Measurements from ENCODE around the gene ALPI.
"Not testable (repeated sequence)": the region's sequence is repeated elsewhere in the genome, so short reads cannot be mapped to it uniquely, and the experiment has no call there.

Gene ALPI

GRCh38 chr2:232442431-232442830, 13.5 kb upstream of the ALPI start:
- H3K4me1 ChIP-seq (ENCODE audit: control insufficient read depth, insufficient read depth, low read length, poor library complexity, severe bottlenecking); H3K4me3 ChIP-seq (ENCODE audit: insufficient read depth, low read depth, low read length, poor library complexity, severe bottlenecking); H3K9me3 ChIP-seq (ENCODE audit: control insufficient read depth, low read length); H3K36me3 ChIP-seq (ENCODE audit: control insufficient read depth, insufficient read depth, low read length); H3K27me3 ChIP-seq (replicated peaks; ENCODE audit: control insufficient read depth, insufficient read depth, low read length, poor library complexity, severe bottlenecking); DNase-seq; H3K27ac ChIP-seq (ENCODE audit: insufficient read depth, low read length, poor library complexity, severe bottlenecking): not testable (repeated sequence)

DNA sequence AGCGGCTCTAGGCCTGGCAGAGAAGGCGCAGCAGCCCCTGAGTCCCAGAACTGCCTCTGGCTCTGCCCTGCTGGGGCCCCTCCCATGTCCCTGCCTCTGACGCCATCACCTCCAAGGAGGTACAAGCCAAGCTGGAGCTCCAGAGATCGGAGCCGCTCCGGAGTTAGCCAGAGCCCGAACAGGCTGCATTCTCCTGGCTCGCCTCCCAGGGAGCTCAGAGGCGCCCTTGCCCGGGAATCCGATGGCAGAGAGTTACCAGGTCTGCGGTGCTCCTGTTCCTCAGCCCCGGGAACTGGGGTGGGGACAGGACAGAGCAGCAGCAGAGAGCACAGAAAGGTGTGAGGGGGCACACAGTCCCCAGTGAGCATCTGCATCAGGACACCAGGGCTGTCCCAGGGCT, 12.9 kb upstream of the ALPI start:
- not testable (repeated sequence) for H3K27me3 ChIP-seq (replicated peaks; ENCODE audit: control insufficient read depth, insufficient read depth, low read length, poor library complexity, severe bottlenecking); H3K36me3 ChIP-seq (ENCODE audit: control insufficient read depth, insufficient read depth, low read length); H3K4me3 ChIP-seq (ENCODE audit: insufficient read depth, low read depth, low read length, poor library complexity, severe bottlenecking); H3K4me1 ChIP-seq (ENCODE audit: control insufficient read depth, insufficient read depth, low read length, poor library complexity, severe bottlenecking); H3K27ac ChIP-seq (ENCODE audit: insufficient read depth, low read length, poor library complexity, severe bottlenecking); H3K9me3 ChIP-seq (ENCODE audit: control insufficient read depth, low read length); DNase-seq

- DNase-seq; H3K4me1 ChIP-seq (ENCODE audit: control insufficient read depth, insufficient read depth, low read length, poor library complexity, severe bottlenecking); H3K36me3 ChIP-seq (ENCODE audit: control insufficient read depth, insufficient read depth, low read length); H3K27me3 ChIP-seq (replicated peaks; ENCODE audit: control insufficient read depth, insufficient read depth, low read length, poor library complexity, severe bottlenecking); H3K9me3 ChIP-seq (ENCODE audit: control insufficient read depth, low read length); H3K4me3 ChIP-seq (ENCODE audit: insufficient read depth, low read depth, low read length, poor library complexity, severe bottlenecking); H3K27ac ChIP-seq (ENCODE audit: insufficient read depth, low read length, poor library complexity, severe bottlenecking): not testable (repeated sequence)
Observed at GRCh38 chr2:232443669-232444408, 12.1 kb upstream of the ALPI start.

- H3K36me3 ChIP-seq (ENCODE audit: control insufficient read depth, insufficient read depth, low read length) = no peaks in the 10 kb centered on the region
- H3K4me3 ChIP-seq (ENCODE audit: insufficient read depth, low read depth, low read length, poor library complexity, severe bottlenecking) = no peak overlapping the region
- peak in 2 of 3 donors; percentile 24 to 25 for DNase-seq
- H3K4me1 ChIP-seq (ENCODE audit: control insufficient read depth, insufficient read depth, low read length, poor library complexity, severe bottlenecking) = no peaks in the 10 kb centered on the region
- H3K27ac ChIP-seq (ENCODE audit: insufficient read depth, low read length, poor library complexity, severe bottlenecking) = no peak overlapping the region
- no peaks in the 10 kb centered on the region for H3K9me3 ChIP-seq (ENCODE audit: control insufficient read depth, low read length)
- no peaks in the 10 kb centered on the region for H3K27me3 ChIP-seq (replicated peaks; ENCODE audit: control insufficient read depth, insufficient read depth, low read length, poor library complexity, severe bottlenecking)
Observed at GRCh38 chr2:232444409-232445148, 11.4 kb upstream of the ALPI start.

GRCh38 chr2:232445149-232445885, 10.6 kb upstream of the ALPI start:
- DNase-seq; H3K4me3 ChIP-seq (ENCODE audit: insufficient read depth, low read depth, low read length, poor library complexity, severe bottlenecking); H3K27ac ChIP-seq (ENCODE audit: insufficient read depth, low read length, poor library complexity, severe bottlenecking); H3K4me1 ChIP-seq (ENCODE audit: control insufficient read depth, insufficient read depth, low read length, poor library complexity, severe bottlenecking); H3K36me3 ChIP-seq (ENCODE audit: control insufficient read depth, insufficient read depth, low read length); H3K27me3 ChIP-seq (replicated peaks; ENCODE audit: control insufficient read depth, insufficient read depth, low read length, poor library complexity, severe bottlenecking); H3K9me3 ChIP-seq (ENCODE audit: control insufficient read depth, low read length): not testable (repeated sequence)

DNA sequence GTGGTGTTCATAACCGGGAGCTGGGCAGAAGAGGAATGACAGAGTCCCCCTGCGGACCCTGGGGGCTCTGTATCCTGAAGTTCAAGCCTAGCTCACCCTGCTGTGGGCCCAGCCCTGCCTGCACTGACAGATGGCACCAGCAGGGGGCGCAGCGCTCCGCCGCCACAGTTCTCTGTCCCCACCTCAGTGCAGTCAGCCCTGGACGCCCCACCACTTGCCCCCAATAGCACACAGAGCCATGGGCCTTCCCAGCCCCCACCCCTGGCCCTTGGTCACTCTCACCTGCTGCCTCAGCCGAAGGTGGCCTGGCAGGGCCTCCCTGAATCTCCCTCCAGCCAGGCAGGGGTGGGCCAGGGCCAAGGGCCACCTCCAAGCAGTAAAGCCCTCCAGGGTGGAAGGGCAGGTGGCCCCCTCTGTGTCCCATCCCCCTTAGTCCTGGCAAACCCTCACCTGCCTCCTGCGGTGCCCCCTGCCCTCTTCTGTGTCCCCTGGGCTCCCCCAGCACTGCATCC, 9.6 kb upstream of the ALPI start:
- DNase-seq; H3K27ac ChIP-seq (ENCODE audit: insufficient read depth, low read length, poor library complexity, severe bottlenecking); H3K36me3 ChIP-seq (ENCODE audit: control insufficient read depth, insufficient read depth, low read length); H3K9me3 ChIP-seq (ENCODE audit: control insufficient read depth, low read length); H3K4me1 ChIP-seq (ENCODE audit: control insufficient read depth, insufficient read depth, low read length, poor library complexity, severe bottlenecking); H3K4me3 ChIP-seq (ENCODE audit: insufficient read depth, low read depth, low read length, poor library complexity, severe bottlenecking); H3K27me3 ChIP-seq (replicated peaks; ENCODE audit: control insufficient read depth, insufficient read depth, low read length, poor library complexity, severe bottlenecking): not testable (repeated sequence)

DNA sequence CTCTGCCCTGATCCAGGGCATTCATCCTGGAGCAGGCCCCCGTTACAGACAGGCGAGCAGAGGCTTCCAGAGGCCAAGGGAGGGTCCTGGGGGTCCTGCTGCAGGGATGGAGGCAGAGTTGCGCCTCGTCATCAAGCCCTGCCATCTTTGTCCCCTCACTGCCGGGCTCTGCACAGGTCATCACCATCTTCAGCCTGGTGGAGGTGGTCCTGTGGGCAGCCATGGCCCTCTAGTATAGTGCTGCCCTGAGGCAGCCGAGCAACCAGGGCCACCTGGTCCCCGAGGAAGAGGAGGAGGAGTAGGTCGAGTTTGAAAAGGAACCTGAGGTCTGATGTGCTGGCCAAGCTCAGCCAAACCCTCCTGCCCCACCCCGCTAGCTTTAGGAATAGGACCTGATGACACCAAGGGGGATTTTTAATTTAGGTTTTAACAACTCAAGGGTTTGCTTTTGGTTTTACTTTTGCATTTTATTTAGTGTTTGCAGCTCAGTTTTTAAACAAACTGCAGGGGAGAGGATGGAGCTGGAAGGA, 8.8 kb upstream of the ALPI start:
- no peak overlapping the region for H3K27ac ChIP-seq (ENCODE audit: insufficient read depth, low read length, poor library complexity, severe bottlenecking)

GRCh38 chr2:232447638-232448303, 8.2 kb upstream of the ALPI start:
- no peaks in the 10 kb centered on the region for H3K4me1 ChIP-seq (ENCODE audit: control insufficient read depth, insufficient read depth, low read length, poor library complexity, severe bottlenecking)
- no peaks in the 10 kb centered on the region for H3K27me3 ChIP-seq (replicated peaks; ENCODE audit: control insufficient read depth, insufficient read depth, low read length, poor library complexity, severe bottlenecking)
- H3K9me3 ChIP-seq (ENCODE audit: control insufficient read depth, low read length) = no peaks in the 10 kb centered on the region
- H3K27ac ChIP-seq (ENCODE audit: insufficient read depth, low read length, poor library complexity, severe bottlenecking) = no peak overlapping the region
- no peak for DNase-seq
- H3K4me3 ChIP-seq (ENCODE audit: insufficient read depth, low read depth, low read length, poor library complexity, severe bottlenecking) = no peak overlapping the region
- no peaks in the 10 kb centered on the region for H3K36me3 ChIP-seq (ENCODE audit: control insufficient read depth, insufficient read depth, low read length)

More for the DNA sequence above, 8.8 kb upstream of the ALPI start:
- Histone ChIP-seq H3K27me3 (replicated peaks; ENCODE audit: control insufficient read depth, insufficient read depth, low read length, poor library complexity, severe bottlenecking) (no peaks in the 10 kb centered on the region), H3K4me3 (ENCODE audit: insufficient read depth, low read depth, low read length, poor library complexity, severe bottlenecking) (no peak overlapping the region), H3K9me3 (ENCODE audit: control insufficient read depth, low read length) (no peaks in the 10 kb centered on the region), H3K36me3 (ENCODE audit: control insufficient read depth, insufficient read depth, low read length) (no peaks in the 10 kb centered on the region), H3K4me1 (ENCODE audit: control insufficient read depth, insufficient read depth, low read length, poor library complexity, severe bottlenecking) (no peaks in the 10 kb centered on the region)
- DNase-seq = no peak

DNA sequence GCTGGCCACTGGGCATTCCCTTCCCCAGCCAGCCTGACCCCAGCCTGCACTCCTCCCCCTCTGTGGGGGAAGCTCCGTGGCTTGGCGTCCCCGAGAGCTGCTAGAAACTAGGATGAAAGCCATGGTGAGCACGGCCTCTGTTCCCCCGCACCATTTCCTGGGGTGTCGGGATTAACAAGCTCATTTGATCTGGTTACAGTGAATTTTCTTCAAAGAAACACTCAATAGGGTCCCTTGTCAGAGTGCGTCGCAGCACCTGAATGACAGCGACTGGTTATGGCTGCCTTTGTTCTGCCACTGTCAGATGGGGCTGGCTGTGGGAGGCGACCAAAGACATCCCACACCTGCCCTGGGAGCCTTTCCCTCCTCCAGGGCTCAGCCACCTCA, 7.7 kb upstream of the ALPI start:
- H3K4me3 ChIP-seq (ENCODE audit: insufficient read depth, low read depth, low read length, poor library complexity, severe bottlenecking) = no peak overlapping the region
- H3K9me3 ChIP-seq (ENCODE audit: control insufficient read depth, low read length) = no peaks in the 10 kb centered on the region
- H3K4me1 ChIP-seq (ENCODE audit: control insufficient read depth, insufficient read depth, low read length, poor library complexity, severe bottlenecking) = no peaks in the 10 kb centered on the region
- no peak overlapping the region for H3K27ac ChIP-seq (ENCODE audit: insufficient read depth, low read length, poor library complexity, severe bottlenecking)
- no peaks in the 10 kb centered on the region for H3K27me3 ChIP-seq (replicated peaks; ENCODE audit: control insufficient read depth, insufficient read depth, low read length, poor library complexity, severe bottlenecking)
- H3K36me3 ChIP-seq (ENCODE audit: control insufficient read depth, insufficient read depth, low read length) = no peaks in the 10 kb centered on the region
- no peak for DNase-seq

Data from effector memory CD4-positive, alpha-beta T cell (primary cell).